Effector CD8-positive, alpha-beta T cell (primary cell): Measurements from ENCODE around the gene DGKI.

Experiments used
- DNase-seq: peaks from one replicate; lab custom pipeline; 2025; lab: John Stamatoyannopoulos, UW

DGKI gene

DNA sequence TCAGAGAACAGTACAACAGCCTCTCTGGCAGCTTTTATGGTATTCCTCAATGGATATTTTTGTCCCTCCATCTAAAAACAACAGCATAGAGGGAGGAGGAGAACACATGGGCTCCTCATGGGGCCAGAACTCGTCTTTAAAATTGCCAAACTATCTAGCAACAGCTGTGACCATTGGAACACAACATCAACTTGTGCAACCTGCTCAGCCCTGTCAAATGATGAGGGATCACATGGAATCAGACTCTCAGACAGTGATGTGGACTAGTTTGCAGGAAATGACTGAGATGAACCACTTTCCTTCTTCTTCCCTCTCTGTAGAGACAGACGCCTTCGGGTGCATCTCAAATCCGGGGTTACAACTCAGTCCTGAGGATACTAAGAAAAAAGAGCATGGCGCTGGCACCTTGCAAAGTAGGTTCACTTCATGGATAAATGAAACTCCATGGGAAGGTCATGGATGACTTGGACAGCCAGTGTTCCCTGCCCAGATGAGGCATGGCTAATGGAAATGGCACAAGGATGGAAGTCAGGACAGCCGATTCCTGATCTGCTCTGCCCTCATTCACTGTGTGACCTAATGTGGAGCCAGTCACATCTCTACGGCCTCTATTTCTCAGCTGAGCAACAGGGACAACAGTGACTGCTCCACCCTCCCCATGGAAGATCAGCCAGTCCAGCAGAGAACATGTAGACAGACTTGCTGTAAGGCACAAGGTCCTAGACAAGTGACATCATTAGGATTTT is 24.6 kb upstream of the DGKI start:
- DNase-seq: no peak

DNA sequence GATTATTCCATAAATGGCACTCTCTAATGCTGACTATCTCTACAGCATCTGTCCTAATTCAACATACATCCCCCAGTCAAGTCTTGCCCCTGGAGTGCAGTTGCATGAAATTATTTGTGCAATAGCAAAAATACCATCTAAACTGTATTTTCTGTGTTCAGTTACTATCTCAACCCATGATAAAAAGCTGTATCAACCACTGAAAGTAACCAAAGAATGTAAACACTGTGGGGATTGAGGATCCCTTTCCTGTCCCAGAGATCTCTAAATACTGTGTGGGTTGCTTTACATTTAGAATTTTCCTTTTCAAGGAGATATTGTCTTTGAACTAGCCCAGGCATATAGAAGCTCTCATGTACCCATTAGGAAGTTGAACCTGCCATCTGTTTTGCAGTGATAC is 23.9 kb upstream of the DGKI start:
- DNase-seq: no peak

DNA sequence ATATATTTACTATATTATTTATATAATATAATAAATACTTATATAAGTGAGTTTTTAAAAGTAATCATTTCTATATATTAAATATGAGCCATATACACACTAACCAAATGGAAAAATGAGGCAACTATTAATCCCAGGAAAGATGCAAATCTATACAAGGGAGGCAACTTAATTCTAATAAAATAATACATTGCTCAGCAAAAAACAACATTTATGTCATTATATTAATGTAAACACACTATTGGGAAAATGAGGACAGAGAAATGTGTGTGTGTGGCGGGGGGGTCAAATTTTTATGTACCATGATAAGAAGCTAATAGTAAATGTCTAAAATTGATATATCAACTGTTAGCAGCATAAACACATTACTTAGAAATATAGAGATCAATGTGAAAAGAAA is 23.3 kb upstream of the DGKI start:
- DNase-seq: no peak

DNA sequence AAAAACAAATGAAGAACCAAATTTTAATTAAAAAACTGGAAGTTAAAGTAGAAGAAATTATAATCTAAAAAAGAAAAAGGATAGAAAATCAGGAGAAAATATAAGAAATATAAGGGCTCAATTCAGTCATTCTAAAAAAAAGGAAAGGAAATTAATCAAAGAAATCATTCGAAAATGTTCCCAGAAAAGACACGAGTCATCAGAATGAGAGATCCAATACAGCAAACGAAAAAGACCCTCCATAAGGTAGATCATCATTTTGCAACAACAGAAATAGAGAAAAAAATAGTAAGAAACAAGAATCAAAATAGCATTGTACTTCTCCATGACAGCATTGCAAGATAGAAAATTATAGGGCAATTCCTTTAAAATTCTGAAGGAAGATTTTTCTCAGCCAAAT is 22.5 kb upstream of the DGKI start:
- DNase-seq: no peak

DNA sequence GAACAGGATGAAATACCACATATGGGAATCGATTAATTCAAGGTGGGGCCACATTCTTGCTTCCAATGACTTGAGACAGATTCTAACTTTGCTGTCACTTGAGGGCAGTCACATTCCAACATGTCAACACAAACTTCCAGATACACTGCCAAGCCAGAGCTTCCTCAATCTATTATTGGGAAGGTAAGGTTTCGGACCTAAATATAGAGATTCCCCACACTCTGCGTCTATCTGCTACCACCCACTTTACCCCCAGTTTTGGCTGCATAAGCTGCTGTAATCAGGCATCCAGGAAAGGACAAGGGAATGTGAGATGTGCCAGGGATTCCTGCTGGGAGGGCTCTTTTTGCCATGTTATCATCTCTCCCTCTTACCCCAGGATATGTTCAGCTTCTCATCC is 20.5 kb upstream of the DGKI start:
- DNase-seq: no peak

DNA sequence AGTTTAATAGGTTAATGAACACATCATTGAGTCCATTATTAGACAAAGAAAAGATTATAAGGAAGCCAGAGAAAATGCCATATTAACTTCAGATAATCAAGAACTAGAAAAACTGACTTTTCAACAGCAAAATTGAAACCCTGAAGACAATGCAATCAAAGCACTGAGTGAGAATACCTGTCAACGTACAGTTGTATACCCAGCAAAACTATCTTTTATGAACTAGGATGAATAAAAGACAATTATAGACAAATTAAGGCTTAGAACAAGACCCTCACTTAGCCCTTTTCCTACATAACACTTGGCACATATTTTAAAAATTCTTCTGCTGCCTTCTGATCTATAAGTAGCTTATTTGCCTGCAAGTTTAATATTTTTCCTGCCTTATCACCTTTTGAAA is 19.0 kb upstream of the DGKI start:
- DNase-seq: no peak

DNA sequence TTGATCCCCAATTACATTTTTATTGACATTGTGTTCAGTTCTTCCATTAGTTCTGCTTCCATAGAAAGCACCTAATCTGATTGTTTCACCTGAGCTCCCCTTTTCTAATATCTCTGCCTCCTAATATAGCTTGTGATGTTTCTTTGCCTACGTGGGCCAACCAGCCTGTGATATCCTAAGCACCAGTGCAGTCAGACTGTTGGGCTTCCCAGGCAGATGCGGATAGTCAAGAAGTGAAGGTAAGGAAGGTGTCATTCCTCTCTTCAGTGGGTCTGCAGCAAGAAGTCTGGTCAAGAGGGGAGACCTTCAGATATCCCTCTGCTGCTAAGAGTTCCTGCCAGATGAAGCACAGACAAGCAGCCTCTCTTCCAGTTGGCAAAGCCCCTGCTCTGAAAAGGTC is 16.2 kb upstream of the DGKI start:
- no peak for DNase-seq

DNA sequence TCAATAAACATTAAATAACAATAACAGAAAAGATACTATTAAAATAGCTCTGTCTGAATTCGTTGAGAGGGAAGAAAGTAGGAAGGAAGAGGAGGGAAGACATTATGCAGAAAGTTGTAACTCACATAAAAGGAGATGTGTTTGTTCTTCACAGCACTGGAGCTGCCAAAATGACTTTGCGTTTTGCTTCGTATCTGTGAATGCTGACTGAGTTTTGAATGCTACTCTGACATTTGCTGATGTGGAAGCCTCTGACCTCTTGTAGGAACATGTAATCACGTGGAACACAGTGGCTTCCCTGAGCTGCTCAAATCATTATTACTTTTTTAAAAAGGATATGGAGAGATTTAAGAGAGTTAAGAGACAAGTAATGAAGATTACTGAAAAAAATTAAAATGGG is 15.6 kb upstream of the DGKI start:
- no peak for DNase-seq

DNA sequence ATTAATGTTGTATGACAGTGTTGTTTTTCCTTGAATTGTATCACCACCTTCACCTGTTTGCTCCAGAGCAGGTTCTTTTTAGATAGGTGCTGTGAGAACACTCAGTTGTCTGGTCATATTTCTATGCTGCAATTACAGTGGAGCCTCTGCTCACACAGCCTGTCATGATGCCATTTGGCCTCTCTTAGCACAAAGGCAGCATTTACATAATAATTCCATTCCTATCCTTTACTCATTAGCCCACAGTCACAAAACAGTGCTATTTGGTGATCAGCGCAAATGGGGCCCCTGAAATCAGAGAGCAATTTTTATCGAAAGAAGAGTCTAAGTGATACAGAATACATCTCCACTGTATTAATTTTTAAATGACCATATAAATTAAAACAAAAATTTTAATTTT is 13.8 kb upstream of the DGKI start:
- no peak for DNase-seq

DNA sequence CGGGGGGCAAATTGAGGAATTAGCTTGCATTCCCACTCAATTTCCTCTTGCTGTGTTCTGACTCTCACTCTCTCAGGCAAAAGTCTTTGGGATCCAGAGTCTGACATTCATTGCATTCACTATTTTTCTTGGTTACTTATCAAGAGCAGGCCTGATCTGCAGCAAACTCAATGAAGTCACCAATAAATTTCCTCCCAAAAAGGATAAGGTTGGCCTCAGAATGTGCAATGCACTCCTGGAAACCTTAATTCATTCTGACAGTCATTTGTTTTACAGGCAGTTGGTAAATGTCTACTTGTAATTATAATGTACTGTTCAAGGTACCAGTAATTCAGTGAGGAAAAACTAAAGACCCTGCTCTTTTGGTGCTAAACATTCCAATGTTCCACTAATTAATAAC is 6.3 kb upstream of the DGKI start:
- no peak for DNase-seq

DNA sequence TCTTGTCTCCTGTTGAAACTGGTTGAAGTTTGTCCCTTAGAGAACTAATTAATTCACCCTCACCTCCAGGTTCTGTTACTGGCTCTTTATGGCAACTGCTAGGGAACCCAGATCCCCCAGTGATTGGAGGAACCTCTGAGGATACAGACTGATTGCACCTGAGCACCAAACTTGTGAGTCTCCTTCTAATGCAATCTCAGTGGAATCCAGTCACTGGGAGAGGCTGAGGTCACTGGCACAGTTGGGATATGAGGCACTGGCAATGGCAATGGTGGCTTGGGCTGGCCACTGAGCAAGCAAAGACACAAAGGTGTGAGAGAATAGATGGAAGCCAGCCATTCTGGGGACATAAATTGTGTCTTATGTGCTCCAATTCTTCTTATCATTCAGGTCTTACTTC is 5.3 kb upstream of the DGKI start:
- no peak for DNase-seq

DNA sequence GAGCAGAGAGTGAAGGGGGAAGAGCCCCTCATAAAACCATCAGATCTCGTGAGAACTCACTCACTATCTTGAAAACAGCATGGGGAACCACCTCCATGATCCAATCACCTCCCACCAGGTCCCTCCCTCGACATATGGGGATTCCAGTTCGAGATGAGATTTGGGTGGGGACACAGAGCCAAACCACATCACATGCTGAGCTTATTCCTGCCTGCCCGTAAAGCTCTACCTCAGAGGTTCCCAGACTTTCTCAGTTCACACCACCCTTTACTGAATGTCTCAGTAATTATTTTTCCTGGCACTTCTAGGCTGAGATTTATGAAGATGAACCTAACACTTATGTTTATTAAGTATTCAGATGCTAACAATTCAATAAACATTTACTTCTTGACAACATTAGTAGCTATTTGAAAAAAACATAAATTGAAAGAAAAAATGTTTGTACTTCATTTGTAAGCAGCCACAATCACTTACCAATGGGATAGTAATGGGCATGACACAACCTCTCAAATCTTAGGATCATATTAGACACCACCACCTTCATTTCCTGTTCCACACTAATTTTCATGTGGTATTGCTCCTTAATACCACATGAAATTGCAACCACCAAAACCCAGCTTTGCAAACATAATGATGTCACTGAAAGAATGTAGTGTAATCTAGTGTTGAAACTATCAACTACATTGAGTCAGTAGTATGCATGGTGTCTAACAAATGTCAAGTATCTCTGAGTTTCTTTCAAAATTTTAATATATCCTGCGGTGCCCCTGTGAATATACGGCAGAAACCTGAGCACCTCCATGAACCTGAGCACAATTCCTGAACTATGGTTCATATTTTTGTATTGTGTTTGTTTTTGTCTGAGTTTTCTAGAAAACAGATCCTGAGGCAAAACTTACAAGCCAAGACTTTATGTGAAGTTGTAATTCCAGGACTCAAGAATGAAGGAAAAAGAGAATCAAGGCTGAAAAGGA is 4.5 kb upstream of the DGKI start:
- no peak for DNase-seq

DNA sequence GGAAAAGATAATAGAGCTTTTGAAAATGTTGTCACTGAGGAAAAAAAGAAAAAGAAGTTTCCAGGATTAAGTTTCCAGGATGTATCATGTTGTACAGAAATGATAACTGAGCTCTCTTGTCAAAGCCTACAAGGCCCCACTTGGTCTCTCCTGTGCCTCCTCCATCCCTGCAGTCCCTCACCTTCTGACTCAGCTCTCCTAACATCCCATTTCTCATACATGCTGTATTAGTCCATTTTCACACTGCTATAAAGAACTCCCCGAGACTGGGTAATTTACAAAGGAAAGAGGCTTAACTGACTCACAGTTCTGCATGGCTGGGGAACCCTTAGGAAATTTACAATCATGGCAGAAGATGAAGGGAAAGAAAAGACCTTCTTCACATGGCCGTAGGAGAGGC is 3.8 kb upstream of the DGKI start:
- DNase-seq: no peak

DNA sequence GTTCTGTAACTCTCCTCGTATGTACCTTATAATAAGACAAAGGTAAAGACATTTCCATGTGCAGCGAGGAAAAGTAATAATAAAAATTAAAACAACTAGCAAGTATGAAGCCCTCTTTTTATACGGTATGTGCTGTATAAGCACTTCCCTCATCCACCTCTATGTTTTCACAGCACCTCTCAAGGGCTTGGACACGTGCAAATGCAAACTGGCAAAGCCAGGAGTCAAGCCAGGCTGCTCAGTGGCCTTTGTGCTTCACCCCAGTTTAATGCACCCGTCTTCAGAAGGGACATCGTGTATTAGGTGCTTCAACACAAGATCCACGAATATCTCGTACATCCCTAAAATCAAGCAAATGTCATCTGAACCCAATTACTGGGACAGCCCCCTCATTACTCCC is 1.3 kb upstream of the DGKI start:
- DNase-seq: no peak

DNA sequence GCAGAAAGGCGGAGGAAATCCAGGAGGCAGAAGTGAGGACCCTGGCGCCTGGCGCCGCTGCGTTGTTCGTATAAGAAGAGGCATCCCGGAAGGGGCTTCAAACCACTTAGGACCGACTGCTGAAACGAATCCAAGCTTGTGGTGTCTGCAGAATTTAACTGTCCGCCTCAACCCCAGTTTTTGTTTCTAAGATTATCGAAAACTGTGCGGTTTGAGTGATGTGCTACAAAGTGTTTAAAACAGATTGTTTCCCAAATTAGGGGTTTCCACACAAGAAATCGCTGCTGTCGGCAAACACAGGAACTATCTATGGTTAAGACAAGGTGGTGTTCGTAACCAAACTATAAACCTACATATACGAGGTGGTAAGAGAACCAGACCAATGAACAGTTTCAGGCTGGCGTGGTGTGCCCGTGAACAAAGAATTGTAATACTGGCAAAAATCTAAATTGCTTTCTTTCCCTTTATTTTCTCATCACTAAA is 835 bp upstream of the DGKI start:
- no peak for DNase-seq

DNA sequence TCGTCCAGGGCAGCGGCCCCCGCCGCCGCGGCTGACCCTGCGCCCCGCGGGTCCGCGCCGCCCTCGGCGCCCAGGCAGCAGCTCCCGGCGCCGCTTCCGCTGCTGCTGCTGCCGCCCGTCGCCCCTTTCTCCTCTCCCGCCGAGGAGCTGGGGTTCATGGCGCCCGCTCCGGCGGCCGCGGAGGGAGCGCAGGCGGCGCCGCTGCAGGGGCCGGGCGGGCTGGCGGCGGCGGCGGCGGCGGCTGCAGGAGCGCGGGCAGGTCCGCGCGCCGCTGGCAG is 286 bp downstream of the DGKI start:
- DNase-seq: no peak

DNA sequence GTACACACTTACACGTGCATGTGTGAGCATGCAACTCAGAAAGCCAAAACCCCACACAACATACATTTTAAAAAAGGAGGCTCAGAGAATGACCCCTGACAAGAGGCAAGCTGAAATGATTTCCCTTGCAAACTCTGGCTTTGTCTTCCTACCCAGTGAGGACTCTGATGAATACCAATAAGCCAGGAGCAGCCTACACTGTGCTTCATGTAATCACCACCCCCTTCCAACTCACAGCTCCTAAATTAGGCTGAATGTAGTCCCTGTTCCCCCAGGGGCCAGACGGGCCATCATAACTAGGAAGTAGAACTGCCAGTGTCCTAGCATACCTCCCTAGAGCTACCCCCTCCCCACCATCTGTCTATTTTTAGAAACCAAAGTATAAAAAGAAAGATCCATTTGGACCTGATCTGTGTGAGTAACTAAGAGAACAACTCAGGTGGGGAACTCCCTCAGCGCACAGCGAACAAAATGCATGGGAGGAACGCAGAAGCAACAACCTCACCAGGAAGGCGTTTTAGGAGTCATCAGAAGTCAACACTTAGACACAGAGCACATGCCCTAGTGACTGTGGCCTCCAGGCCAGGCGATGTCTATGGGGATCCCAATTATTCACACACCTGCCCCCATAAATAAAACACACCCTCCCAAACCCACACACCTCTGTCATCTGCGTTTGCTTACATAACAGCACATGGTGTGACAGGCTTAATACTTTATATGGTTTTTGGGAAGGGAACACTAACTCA is 1.9 kb downstream of the DGKI start:
- DNase-seq: no peak

DNA sequence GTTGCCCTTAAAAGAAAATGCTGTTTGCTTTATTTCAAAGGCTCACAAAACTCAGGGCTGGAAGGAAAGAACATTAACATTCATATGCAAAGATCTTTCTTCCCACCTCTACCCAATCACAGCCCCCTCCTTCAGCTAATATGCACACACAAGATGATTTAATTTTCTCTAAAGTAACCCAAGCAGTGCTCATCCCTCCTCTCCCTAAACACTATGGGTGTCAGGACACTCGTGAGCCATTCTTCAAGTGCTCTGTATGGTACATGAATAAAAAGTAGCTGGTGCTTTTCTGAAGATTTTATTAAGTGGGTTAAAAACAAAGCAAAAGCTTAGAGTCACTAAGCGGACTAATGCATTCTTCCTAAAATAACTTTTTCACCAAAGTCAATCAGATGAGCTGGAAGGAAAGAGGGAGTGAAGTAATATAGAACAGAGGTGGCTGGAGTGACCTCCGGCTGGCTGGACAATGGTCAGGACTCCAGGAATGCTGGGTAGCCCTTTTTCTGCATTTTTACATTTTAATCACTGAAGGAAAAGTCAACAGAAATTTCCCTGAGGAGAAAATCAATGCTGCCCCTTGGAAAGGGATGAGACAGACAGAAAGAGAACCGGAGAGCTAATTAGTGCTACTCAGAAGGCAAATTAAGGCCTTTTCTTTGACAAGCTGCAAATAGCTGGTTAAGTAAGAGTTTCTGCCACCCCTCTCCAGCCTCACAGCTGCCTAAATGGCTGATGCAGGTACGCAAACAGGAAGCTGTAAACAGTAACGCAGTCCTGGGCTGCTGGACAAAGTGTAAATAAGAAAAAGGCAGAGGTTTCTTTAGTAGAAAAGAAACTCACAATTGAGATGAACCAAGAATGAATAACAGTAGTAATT is 6.6 kb downstream of the DGKI start:
- DNase-seq: no peak

DNA sequence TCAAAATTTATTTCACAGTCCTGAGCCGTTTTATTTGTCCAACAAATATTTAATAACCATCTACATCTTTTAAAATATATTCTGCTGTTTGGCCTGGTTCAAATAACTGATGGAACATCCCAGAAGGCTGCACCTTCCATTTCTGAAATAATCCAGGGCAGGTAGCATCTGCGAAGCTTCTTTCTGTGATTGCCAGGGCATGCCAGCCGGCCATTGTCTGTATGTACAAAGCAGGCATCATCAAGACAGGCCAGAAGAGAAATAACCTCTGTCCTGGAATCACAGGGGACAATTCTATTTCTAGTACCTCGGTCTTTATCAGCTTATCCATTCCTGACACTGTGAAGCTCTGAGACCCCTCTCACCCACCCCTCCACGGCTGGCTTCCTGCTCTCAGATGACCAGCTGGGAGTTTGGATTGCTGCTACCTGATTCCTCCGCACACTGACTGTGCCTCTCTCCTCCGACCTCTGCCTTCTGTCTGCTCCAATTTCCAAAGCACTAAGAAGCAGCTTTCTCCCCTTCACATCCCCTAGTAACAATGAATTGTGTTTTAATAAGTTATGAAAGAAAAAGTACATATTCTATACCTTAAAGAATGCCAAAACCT is 8.0 kb downstream of the DGKI start:
- no peak for DNase-seq

DNA sequence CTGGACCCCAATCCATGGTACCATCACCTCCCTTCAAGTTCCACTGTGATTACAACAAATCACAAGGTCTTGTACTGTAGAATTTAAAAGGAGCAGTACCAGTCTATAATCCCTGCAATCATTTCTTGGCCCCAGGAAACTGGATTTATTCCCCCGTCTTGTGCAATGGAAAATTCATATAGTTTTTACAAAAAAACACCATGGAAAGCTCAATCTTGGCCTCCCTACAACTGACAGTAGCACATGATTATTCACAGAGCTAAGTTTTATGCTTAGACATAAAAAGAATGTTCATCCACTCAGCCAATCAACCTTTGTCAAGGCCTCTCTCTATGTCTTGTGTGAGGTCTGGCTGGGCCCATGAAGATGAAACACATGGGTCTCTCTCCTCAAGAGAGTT is 10.2 kb downstream of the DGKI start:
- DNase-seq: no peak

DNA sequence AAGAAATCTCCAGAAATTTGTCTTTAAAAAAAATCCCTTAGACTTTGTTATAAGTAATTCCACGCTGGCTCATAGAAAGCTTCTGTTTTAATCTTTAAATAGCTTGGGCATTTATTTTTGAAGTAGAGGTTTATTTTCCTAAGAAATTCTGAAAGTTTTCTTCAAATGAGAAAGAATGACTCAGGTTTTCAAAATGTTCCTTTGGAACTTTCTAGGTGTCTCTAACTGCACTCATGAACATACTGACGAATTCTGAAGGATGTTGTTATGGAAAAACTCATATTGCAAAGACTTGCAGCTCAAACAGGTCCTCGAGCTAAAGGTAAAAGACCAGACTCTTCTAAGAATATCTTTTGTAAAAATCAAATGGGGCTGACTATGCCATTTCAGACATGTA is 10.7 kb downstream of the DGKI start:
- DNase-seq: no peak
